Measurements from ENCODE around the gene RYR2. TPM values are rescaled to one million over a fixed set of nuclear protein-coding genes. Genes with fewer than 3 reads are reported as not detected.

RYR2 gene
- total RNA-seq, 1 donor from 2014 or later: 0.19 TPM

DNA sequence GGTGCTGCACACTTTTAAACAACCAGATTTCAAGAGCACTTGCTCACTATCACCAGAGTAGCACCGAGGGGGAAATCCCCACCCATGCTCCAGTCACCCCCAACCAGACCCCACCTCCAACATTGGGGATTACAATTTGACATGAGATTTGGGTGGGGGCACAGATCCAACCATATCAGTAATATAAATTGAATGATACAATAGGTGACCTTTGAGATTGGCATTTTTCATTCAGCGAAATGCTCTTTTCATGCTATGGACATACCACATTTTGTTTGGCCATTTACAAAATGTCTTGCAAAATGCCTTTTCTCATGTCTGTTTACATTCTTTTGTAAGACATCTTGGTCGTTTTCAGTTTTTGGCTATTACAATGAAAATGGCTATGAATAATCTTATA is 23.9 kb downstream of the RYR2 start:
- Mint-ChIP-seq H3K4me3 (ENCODE audit: low read depth) (no peak overlapping the region), H3K27ac (no peak overlapping the region), H3K4me1 (ENCODE audit: low read depth) (no peaks in the 10 kb centered on the region), H3K9me3 (ENCODE audit: low read depth) (no peaks in the 10 kb centered on the region), H3K27me3 (no peaks in the 10 kb centered on the region), H3K36me3 (ENCODE audit: insufficient read depth) (no peaks in the 10 kb centered on the region)
- no peak for DNase-seq (ENCODE audit: low spot score, unreplicated experiment)
- TF ChIP-seq, protein P1, sequence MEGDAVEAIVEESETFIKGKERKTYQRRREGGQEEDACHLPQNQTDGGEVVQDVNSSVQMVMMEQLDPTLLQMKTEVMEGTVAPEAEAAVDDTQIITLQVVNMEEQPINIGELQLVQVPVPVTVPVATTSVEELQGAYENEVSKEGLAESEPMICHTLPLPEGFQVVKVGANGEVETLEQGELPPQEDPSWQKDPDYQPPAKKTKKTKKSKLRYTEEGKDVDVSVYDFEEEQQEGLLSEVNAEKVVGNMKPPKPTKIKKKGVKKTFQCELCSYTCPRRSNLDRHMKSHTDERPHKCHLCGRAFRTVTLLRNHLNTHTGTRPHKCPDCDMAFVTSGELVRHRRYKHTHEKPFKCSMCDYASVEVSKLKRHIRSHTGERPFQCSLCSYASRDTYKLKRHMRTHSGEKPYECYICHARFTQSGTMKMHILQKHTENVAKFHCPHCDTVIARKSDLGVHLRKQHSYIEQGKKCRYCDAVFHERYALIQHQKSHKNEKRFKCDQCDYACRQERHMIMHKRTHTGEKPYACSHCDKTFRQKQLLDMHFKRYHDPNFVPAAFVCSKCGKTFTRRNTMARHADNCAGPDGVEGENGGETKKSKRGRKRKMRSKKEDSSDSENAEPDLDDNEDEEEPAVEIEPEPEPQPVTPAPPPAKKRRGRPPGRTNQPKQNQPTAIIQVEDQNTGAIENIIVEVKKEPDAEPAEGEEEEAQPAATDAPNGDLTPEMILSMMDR (IDR thresholded peaks at IDR 0.05; ENCODE audit: unreplicated experiment): no peak

DNA sequence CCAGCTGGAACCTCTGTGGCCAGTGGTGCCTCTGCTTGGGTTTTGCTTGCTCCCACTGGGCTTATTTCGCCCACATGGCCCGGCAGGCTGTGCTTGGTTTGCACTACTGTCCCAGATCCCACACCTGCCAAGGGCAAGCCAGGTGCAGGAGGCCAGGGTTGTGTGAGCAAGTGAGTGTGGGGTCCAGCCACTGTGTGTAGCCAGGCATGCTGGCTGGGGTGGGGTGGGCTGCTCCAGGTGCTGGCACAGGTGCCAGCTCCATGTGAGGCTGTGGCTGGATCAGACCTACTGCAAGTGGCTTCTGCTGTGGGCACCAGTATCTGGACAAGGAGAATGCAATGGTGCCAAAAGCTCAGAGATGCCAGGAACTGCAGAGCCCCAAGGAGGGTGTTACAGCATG is 28.5 kb downstream of the RYR2 start:
- Mint-ChIP-seq H3K9me3 (ENCODE audit: low read depth) (peaks cover 6% of the 10 kb centered on the region), H3K4me3 (ENCODE audit: low read depth) (no peak overlapping the region), H3K27ac (no peak overlapping the region), H3K27me3 (no peaks in the 10 kb centered on the region), H3K4me1 (ENCODE audit: low read depth) (no peaks in the 10 kb centered on the region), H3K36me3 (ENCODE audit: insufficient read depth) (no peaks in the 10 kb centered on the region)
- TF ChIP-seq, protein P1 (IDR thresholded peaks at IDR 0.05; ENCODE audit: unreplicated experiment): no peak
- DNase-seq (ENCODE audit: low spot score, unreplicated experiment): no peak

DNA sequence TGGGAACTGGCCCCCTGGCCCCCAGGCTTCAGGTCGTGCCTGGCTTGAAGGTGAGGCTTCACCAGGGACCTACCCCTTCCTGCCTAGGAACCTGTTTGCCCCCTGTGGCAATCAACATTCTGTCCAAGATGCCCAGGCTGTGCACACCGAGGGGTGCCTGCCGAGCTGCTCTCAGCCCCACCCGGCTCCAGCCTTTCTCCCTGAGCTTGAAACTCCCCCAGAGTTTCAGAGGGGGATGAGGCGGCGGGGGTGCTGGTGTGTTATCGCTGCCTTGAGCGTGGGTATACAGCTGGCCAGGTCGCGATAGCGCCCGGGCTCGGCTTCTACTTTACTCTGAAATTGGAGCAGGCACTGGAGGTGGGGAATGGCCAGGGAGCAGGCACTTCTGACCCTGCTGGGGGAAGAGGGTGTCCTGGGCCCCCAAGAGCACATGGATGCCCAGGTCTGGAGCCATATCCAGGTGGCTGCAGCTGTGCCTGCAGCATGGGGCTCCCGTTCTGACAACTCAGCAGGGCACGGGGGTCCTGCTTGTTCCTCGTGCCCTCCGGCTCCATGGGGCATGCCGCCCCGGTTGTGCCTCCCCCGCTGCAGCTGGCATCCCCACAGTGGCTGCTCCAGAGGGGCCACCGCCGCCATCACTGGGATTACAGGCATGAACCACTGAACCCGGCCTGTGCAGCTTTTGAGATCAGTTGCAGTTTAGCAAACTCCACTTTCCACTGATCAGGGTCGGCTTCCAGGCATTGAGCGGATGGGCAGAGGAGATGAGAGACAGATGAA is 29.8 kb downstream of the RYR2 start:
- TF ChIP-seq, protein P1 (IDR thresholded peaks at IDR 0.05; ENCODE audit: unreplicated experiment): no peak
- H3K4me3 Mint-ChIP-seq (ENCODE audit: low read depth): no peak overlapping the region
- no peaks in the 10 kb centered on the region for H3K36me3 Mint-ChIP-seq (ENCODE audit: insufficient read depth)
- H3K4me1 Mint-ChIP-seq (ENCODE audit: low read depth): no peaks in the 10 kb centered on the region
- no peak overlapping the region for H3K27ac Mint-ChIP-seq
- H3K27me3 Mint-ChIP-seq: no peaks in the 10 kb centered on the region
- peaks cover 6% of the 10 kb centered on the region for H3K9me3 Mint-ChIP-seq (ENCODE audit: low read depth)
- no peak for DNase-seq (ENCODE audit: low spot score, unreplicated experiment)

DNA sequence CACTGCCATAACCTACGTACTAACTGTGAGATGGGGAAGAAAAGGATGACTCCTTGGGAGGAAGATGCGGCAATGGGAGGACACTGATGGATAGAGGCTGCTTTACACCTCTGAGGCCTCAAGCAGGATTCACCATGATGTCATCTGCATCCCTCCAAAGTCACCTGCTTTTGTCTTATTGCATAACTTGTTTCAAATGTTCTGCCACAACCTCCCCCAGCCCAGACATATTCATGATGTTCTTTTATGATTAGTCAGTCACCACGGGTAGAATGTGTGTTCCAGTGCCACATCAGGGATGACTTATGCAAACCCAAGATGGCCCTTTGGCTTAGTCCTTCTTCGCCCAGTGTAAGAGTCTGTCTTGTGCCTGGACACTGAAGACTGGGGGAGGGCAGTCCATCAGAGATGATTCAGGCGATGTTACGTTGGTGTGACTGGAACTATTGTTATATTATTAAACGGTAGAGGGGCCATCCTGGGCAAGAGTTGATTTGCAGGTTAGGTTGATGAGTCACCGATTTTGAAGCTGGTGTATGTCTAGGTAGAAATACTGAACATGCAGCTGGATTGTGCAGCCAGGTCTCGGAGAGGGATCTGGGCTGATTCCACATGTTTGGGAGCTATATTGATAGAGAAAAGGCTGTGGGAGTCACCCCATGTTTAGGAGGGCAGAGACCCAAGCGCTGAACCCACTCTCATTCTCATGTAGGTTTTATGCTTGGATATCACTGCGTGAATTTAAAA is 32.6 kb downstream of the RYR2 start:
- Mint-ChIP-seq H3K36me3 (ENCODE audit: insufficient read depth) (no peaks in the 10 kb centered on the region), H3K27ac (peak overlapping the region; percentile 69), H3K27me3 (no peaks in the 10 kb centered on the region), H3K4me1 (ENCODE audit: low read depth) (no peaks in the 10 kb centered on the region), H3K9me3 (ENCODE audit: low read depth) (peaks cover 6% of the 10 kb centered on the region), H3K4me3 (ENCODE audit: low read depth) (peak overlapping the region; percentile 62)
- TF ChIP-seq, protein P1 (IDR thresholded peaks at IDR 0.05; ENCODE audit: unreplicated experiment): no peak
- DNase-seq (ENCODE audit: low spot score, unreplicated experiment): no peak

DNA sequence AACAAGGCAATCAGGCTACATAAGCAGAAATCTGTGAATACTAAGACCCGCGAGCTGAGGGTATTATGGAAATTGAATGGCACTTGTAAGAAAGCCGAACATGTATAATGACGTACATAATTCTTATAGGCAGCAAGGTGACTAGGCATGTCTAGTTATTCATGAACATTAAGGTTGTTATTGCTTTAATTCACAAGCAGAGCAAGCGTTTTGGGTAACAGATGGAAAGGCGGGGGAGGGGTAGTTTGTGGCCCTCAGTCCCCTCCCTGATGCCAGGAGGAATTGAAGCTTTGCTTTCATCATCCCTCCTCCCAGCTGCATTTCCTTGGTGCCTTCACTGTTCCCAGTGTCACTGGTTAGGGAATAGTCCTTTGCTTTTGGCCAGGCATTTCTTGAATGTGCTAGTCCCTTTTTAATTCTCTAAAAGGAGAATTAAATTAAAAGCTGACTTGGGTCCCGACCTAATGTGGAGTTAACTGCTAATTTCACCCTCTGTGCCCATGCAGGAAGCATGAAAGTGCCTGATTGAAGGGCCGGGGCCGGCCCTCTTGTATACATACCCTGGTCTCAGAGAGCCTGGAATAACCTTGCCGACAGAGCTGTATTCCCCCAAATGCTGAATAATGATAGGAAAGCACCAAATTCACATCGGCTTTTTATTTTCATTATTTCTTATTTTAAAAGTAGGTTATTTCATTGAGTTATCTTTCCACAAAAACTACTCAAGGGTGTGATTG is 42.5 kb downstream of the RYR2 start:
- peaks cover 10% of the 10 kb centered on the region for H3K27me3 Mint-ChIP-seq
- no peaks in the 10 kb centered on the region for H3K4me1 Mint-ChIP-seq (ENCODE audit: low read depth)
- TF ChIP-seq, protein P1 (IDR thresholded peaks at IDR 0.05; ENCODE audit: unreplicated experiment): no peak
- H3K36me3 Mint-ChIP-seq (ENCODE audit: insufficient read depth): no peaks in the 10 kb centered on the region
- no peak overlapping the region for H3K4me3 Mint-ChIP-seq (ENCODE audit: low read depth)
- no peaks in the 10 kb centered on the region for H3K9me3 Mint-ChIP-seq (ENCODE audit: low read depth)
- no peak for DNase-seq (ENCODE audit: low spot score, unreplicated experiment)
- no peak overlapping the region for H3K27ac Mint-ChIP-seq

All from progenitor cell of endocrine pancreas (in vitro differentiated cells).